Stimulated activated CD8-positive, alpha-beta memory T cell treated with anti-CD3 and anti-CD28 coated beads, Interleukin-12 subunit alpha, Interleukin-12 subunit beta, amount 100 ng/mL, for 4 hours (primary cell): ENCODE measurements around the gene FAIM2.
A peak's percentile ranks its signal among the peaks of the same experiment; 100 is the strongest.
"Not testable (repeated sequence)": the region's sequence is repeated elsewhere in the genome, so short reads cannot be mapped to it uniquely, and the experiment has no call there.

Source experiments
- DNase-seq: peaks from one replicate; pipeline ENCODE4 v3.0.0-alpha.2; 2020; ENCODE audit warnings: low read depth

The FAIM2 gene

GRCh38 chr12:49877066-49877465 is 26.6 kb downstream of the FAIM2 start:
- DNase-seq: no peak

- DNase-seq: no peak
Measured at GRCh38 chr12:49876070-49876469, 27.6 kb downstream of the FAIM2 start.

- DNase-seq: no peak
Measured at GRCh38 chr12:49875115-49875720, 28.5 kb downstream of the FAIM2 start.

- no peak for DNase-seq
Measured at GRCh38 chr12:49874142-49874897, 29.4 kb downstream of the FAIM2 start.

DNA sequence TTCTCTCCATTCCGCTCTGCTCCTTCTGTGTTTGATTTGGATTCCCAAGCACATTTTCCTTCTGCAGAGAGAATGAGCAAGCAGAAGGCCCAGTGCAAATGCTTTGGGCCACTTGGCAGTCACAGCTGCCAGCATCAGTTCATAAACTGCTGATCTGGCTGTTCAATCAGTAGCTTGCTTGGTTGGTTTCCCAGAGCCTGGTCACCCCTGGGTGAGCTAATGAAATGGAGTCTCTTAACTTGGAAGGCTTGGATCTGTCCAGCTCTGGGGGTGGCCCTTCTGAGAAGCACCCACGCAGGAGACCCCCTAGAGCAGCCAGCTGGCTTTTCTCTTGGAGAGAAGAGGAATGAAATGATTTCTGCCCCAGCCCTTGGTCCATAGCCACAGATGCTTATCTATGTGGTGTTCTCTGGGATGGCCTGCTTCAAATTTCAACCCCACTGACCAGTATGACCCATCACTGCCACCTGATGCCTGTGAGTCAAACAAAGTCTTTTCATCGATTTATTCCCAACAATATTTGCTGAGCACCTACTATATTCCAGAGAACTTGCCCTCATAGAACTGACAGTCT is 30.3 kb downstream of the FAIM2 start:
- DNase-seq: no peak

DNA sequence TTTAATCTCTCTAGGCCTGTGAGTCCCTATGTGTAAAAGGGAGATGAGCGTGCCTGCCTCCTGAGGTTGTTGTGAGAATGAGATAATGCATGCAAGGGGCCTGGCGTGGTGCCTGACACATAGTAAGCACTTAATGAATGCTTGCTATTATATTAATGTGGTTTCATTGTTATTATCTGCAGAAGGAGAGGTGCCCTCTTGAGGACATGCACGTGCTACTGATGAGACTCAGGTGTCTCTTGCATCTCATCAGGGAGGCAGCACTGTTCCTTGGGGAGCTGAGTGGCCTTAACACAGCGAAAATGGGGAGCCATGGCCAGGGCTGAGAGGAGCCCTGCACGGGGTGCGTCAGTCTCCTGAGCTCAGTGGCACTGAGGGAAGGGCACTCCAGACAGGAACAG is 30.9 kb downstream of the FAIM2 start:
- DNase-seq: no peak

GRCh38 chr12:49872381-49872780 is 31.3 kb downstream of the FAIM2 start:
- no peak for DNase-seq

GRCh38 chr12:49871811-49872251 is 31.9 kb downstream of the FAIM2 start:
- not testable (repeated sequence) for DNase-seq

DNA sequence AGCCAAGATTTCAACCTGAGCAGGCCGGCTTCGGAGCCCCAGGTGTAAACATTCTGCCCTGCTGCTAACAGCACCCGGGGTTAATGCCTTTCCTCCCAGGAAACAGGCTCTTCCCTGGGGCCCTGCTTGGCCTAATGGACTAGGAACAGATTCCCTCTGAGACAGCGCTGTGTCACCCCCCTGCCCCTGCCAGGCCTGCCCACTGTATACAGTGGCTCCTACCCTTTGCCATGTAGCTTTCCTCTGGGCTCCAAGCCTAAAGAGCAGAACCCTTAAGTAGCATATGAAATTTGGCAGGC is 32.5 kb downstream of the FAIM2 start:
- DNase-seq: no peak

DNA sequence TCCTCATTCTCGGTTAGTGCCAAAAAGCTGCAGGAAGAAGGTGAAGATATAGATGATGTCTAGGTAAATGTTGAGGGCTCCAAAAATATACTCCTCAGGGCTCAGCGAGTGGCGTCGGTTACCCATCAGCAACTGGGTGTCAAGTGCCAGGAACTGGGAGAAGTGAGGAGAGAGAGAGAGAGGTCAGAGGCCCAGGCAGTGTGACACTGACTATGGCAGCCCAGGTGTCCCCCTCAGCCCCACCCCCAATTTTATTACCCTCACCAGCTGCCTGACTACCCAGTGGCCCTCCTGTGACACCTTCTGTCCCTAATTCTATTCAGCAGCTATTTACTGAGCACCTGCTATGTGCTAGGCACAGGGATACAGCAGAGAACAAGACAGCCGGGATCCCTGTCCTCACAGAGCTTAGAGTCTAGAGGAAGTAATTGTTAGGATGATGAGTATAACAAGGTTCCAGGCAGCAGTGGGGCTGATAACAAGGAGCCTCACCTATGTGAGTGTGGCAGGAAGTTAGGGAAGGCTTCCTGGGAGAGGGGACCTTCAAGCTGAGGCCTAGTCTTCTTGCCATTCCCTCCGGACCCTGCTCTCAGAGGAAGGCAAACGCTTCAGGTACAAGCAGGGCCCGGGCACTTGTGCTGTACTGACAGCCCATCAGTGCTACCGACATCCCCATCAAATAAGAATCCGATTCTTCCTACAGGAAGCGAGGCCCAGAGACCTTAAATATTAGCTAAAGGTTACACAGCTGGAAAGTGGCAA is 33.0 kb downstream of the FAIM2 start:
- DNase-seq: no peak

- no peak for DNase-seq
Measured at GRCh38 chr12:49869816-49870500, 33.7 kb downstream of the FAIM2 start.

GRCh38 chr12:49868952-49869815 is 34.5 kb downstream of the FAIM2 start:
- no peak for DNase-seq

GRCh38 chr12:49868449-49868848 is 35.3 kb downstream of the FAIM2 start:
- DNase-seq: no peak

DNA sequence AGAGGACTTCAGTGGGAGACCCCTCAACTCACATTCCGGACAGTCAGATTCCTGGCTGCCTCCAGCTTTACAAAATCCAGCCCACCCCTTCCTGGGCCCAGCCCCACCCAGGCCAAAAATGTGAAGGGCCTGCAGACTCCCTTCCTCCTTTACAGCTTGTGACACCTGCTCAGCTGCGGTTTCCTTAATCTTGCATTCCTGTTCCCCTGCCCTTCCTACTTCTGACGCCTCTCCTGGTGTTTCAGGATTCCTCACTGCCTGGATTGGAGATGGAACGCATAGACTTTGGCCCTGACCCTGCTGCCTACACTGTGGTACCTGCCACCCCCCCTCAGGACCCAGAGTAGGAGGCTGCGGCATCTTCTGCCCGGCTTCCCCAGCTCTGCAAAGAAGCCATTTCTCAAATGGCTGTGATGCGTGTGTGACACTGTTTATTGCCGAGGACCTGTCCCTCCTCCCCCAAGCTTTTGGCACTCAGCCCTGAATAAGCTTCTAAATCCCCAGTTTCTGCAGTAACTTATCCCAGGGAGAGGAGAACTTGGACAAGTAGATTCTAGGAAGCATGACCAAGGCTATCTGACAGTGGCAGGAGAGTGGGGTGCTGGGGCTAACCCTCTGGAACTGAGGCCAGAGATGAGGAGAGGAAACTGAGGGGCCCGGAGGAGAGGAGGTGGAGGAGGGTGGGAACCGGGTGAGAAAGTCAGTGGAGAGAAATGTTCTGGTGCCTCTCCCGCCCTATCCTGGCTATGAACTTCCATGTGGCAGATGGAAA is 35.9 kb downstream of the FAIM2 start:
- no peak for DNase-seq

DNA sequence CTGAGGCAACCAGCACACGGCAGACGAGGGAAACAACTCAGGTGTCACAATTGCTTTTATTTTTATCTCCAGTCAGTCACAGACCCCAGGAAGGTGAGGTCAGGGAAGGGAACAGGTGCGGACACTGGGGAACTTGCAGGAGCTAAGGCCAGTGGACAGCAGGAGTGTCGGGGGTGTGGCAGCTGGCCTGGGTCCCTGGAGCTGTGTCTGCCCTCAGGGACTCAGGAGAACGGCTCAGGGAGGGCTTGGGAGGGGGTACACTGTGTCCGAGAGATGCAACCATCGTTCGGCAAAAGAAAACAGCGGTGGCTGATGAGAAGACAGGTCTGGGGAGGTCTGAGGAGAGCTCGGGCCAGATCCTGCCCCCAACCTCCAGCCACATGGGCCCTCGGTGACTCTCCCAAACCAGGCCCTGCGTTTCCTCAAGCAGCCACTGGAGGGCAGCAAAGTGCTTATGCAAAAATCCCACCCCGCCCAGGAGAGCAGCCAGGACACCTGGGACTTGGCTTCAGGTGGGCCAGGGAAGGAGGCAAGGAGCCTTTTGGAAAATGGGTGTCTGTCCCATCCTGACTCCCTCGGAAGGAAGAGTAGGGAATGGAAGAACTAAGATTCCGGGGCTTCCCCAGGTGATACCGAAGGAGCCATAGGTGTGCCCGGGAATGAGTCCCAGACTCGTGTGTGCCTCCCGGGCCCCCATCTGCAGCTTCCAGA is 36.7 kb downstream of the FAIM2 start:
- DNase-seq: peak; percentile 49

GRCh38 chr12:49865782-49866135 is 37.9 kb downstream of the FAIM2 start:
- no peak for DNase-seq

DNA sequence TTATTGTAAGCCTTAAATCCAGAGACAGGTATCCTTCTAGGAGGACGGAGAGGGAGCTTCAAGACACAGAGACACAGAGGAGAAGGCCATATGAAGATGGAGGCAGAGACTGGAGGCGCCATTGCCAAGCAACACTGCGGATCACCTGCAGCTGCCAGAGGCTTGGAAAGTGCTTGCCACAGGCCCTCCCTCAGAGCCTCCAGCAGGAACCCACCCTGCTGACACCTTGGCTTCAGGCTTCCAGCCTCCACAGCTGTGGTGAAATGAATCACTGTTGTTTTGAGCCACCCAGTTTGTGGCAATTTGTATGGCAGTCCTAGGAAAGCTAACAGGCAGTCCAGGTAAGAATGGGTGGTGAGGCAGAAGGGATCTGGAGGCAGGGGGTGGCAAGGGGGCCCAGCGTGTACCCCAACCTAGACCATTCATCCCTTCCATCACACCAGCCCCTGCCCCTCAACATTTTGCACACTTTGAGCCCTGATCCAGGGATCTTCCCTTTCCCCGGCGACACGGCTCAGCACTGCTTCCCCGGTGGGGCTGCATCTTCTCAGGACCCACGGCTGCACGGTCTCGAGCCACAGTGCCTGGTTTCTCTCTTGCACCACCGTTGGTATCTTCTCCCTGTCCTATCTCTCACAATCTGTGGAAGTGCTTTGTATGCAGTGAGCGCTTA is 38.5 kb downstream of the FAIM2 start:
- no peak for DNase-seq

GRCh38 chr12:49864798-49865090 is 39.0 kb downstream of the FAIM2 start:
- DNase-seq: no peak

GRCh38 chr12:49863946-49864797 is 39.5 kb downstream of the FAIM2 start:
- no peak for DNase-seq
